GM10266 (cell line): ENCODE results near the gene APOE.

Experiments used
- DNase-seq: peaks from one replicate; pipeline ENCODE4 v3.0.0; 2012; ENCODE audit errors: extremely low spot score
- TF ChIP-seq, protein P1 (sequence below): IDR thresholded peaks from 2 replicates; pipeline ENCODE4 v1.5.1; 2012; ENCODE audit warnings: mild to moderate bottlenecking, low read depth; ENCODE audit not compliant: control insufficient read depth, insufficient read depth; ENCODE audit errors: missing control alignments

APOE gene

DNA sequence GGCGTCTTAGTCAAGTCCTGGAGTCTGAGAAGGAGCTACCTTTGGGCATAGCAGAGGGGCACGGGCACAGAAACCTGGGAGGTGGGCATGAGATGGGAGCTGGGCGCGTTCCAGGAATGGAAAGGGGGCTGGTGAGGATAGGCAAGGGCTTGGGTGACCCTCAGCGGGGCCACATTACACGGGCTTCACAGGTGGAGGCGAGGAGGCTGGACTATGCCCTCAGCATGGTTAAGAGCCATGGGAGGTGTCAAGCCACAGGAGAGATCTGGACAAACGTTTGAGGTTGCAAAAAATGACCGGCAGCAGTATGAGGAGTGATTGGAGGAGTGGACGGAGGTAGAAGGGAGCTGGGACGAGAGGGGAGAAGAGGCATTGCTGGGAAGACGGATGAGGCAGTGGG lies 38.0 kb upstream of the APOE start:
- no peak for DNase-seq
- TF ChIP-seq, protein P1, sequence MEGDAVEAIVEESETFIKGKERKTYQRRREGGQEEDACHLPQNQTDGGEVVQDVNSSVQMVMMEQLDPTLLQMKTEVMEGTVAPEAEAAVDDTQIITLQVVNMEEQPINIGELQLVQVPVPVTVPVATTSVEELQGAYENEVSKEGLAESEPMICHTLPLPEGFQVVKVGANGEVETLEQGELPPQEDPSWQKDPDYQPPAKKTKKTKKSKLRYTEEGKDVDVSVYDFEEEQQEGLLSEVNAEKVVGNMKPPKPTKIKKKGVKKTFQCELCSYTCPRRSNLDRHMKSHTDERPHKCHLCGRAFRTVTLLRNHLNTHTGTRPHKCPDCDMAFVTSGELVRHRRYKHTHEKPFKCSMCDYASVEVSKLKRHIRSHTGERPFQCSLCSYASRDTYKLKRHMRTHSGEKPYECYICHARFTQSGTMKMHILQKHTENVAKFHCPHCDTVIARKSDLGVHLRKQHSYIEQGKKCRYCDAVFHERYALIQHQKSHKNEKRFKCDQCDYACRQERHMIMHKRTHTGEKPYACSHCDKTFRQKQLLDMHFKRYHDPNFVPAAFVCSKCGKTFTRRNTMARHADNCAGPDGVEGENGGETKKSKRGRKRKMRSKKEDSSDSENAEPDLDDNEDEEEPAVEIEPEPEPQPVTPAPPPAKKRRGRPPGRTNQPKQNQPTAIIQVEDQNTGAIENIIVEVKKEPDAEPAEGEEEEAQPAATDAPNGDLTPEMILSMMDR, result no peak

DNA sequence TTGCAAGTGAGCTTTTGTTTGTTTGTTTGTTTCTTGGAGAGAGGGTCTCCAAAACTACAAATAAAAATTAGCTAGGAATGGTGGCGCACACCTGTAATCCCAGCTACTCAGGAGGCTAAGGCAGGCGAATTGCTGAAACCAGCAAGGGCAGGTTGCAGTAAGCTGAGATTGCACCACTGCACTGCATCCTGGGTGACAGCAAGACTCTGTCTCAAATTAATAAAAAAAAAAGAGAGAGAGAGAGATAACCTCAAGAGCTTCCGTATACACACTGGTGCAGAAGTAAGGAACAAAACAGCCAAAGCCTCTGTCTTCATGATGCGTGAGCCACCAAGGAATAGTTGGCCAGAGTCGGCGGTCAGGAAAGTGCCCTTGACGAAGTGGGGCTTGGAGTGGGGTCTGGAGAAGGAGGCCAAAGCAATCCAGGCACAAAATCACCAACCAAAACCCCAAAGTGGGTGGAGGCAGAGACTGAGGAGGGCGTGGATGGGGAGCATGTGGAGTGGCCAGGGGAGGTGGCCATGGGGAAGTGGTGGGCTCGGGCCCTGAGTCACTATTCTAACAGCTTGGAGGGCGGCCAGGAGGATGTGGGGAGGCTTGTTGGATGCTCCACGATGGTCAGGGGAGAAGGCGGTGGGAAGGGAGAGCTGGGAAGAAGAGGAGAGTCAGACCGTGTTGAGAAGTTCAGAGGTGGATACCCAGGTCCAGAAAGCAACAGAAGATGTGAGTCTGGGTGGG lies 35.7 kb upstream of the APOE start:
- DNase-seq, result no peak
- TF ChIP-seq, protein P1, result no peak

DNA sequence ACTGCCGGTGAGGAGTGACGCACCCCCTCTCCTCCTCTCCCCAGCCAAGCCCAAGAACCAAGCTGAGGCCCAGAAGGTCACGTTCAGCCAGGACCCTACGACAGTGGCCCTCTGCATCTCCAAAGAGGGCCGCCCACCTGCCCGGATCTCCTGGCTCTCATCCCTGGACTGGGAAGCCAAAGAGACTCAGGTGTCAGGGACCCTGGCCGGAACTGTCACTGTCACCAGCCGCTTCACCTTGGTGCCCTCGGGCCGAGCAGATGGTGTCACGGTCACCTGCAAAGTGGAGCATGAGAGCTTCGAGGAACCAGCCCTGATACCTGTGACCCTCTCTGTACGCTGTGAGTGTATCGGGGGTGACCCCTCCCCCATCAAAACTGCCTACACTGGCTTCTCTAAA lies 33.8 kb upstream of the APOE start:
- TF ChIP-seq, protein P1, result no peak
- no peak for DNase-seq

DNA sequence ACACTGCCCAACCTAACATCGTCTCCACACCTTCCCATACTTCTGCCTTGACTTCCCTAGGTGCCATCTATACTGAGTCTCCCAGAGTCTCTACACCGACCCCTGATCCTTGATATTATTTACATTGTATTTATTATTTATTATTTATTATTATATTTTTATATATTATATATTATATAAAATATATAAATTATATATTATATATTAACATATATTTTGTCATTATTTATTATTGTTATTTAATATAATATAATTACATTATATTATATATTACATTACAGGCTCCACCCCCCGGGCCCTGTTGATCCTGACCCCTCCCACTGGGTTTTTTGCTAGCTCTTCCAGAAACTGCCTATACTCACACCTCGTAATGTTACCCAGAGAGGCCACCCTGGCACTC lies 32.9 kb upstream of the APOE start:
- TF ChIP-seq, protein P1, result no peak
- DNase-seq, result no peak

DNA sequence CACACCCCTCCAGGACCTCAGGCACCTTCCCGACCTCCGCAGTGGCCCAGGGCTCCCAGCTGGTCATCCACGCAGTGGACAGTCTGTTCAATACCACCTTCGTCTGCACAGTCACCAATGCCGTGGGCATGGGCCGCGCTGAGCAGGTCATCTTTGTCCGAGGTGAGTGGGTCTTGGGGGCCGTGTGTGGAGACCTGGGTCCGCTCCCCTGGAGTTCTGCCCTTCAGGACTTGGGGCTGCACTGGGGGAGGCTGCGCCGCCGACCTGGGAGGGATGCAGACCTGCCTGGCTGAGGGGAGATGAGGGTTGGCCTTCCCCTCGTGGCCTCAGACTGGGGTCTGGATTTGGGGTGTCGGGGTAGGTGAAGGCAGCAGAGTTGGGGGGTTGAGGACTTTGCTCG lies 31.3 kb upstream of the APOE start:
- no peak for DNase-seq
- TF ChIP-seq, protein P1, result no peak

DNA sequence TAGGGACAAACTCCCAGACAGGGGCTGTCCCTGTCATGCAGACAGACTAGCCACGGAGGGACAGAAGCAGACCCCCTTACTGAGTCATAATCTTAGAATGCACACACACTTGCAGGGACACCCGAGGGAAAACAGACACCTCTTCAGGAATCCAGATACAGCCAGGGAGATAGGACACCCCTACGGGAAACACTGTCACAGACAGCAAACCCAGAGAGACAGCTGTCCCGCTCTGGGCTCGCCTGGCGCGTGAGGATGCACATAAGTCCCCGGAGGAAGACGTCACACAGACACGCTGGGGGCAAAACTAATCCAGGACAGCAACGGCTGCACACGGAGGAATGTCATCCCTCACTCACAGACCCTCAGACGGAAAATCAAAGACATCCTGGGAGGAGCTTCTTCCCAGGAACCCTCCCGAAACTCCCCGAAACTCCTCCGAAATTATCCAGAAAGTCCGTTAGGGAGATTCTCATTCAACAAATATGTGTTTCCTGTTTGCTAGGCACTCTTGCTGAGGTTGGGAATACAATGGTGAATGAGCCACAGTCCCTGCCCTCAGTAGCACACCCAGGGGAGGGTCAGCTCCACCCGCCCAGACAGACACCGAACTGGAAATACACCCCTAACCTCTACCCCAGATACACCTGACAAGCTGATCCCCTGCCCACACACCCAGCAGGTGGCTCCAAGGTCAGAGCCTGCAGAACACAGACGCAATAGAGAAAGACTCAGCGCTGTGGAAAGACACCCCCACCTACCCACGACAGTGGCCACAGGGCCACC lies 29.7 kb upstream of the APOE start:
- TF ChIP-seq, protein P1, result no peak
- no peak for DNase-seq
